ENCODE results near the gene PPIF.

DNA sequence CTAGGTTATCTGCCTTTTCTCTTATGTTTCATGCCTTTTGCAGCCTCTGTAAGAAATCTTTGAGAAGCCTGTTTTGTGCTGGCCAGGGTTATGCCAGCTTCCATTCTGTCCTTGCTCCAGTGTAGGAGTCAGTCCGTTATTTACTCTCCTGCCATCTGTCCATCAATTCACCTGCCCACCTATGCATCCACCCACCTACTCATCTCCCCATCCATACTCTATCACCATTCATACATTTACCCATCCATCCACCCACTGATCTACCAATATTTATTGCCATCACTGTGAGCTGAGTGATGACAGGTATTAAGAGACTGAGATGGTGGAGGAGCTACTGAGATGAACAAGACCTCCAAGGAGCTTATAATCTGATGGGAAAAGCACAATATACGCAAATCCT lies 12.7 kb upstream of the PPIF start:
- TF ChIP-seq JUND (IDR thresholded peaks at IDR 0.05), result no peak
- TF ChIP-seq, protein P1, sequence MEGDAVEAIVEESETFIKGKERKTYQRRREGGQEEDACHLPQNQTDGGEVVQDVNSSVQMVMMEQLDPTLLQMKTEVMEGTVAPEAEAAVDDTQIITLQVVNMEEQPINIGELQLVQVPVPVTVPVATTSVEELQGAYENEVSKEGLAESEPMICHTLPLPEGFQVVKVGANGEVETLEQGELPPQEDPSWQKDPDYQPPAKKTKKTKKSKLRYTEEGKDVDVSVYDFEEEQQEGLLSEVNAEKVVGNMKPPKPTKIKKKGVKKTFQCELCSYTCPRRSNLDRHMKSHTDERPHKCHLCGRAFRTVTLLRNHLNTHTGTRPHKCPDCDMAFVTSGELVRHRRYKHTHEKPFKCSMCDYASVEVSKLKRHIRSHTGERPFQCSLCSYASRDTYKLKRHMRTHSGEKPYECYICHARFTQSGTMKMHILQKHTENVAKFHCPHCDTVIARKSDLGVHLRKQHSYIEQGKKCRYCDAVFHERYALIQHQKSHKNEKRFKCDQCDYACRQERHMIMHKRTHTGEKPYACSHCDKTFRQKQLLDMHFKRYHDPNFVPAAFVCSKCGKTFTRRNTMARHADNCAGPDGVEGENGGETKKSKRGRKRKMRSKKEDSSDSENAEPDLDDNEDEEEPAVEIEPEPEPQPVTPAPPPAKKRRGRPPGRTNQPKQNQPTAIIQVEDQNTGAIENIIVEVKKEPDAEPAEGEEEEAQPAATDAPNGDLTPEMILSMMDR (IDR thresholded peaks at IDR 0.05; ENCODE audit: low read depth, low read length, missing input control), result no peak
